MM.1S (cell line): ENCODE measurements around the gene GNAT2.
"Not testable (repeated sequence)": the region's sequence is repeated elsewhere in the genome, so short reads cannot be mapped to it uniquely, and the experiment has no call there.

Source experiments
- EZH2 ChIP-seq: fragments of 300-600 bp; sonication (generic); optimal IDR thresholded peaks from 2 replicates; pipeline ENCODE3; 2017; ENCODE audit warnings: low read depth, mild to moderate bottlenecking, antibody characterized with exemption, low read length, mixed read lengths
- EZH2phosphoT487 ChIP-seq: fragments of 300-600 bp; sonication (generic); IDR thresholded peaks from 2 replicates; pipeline ENCODE4 v1.6.1; 2018; ENCODE audit warnings: antibody characterized with exemption, low read length
- TF ChIP-seq, protein P1 (sequence below): fragments of 300-600 bp; sonication (generic); IDR thresholded peaks from 2 replicates; pipeline ENCODE4 v1.5.1; 2016; ENCODE audit warnings: antibody characterized with exemption, low read length, mixed read lengths

- TF ChIP-seq EZH2, EZH2phosphoT487: not testable (repeated sequence)
- TF ChIP-seq, protein P1, sequence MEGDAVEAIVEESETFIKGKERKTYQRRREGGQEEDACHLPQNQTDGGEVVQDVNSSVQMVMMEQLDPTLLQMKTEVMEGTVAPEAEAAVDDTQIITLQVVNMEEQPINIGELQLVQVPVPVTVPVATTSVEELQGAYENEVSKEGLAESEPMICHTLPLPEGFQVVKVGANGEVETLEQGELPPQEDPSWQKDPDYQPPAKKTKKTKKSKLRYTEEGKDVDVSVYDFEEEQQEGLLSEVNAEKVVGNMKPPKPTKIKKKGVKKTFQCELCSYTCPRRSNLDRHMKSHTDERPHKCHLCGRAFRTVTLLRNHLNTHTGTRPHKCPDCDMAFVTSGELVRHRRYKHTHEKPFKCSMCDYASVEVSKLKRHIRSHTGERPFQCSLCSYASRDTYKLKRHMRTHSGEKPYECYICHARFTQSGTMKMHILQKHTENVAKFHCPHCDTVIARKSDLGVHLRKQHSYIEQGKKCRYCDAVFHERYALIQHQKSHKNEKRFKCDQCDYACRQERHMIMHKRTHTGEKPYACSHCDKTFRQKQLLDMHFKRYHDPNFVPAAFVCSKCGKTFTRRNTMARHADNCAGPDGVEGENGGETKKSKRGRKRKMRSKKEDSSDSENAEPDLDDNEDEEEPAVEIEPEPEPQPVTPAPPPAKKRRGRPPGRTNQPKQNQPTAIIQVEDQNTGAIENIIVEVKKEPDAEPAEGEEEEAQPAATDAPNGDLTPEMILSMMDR = not testable (repeated sequence)
These were observed 41.2 kb upstream of the GNAT2 start for GRCh38 chr1:109660691-109661026.
